ENCODE measurements around the gene L3MBTL1.
"Not testable (repeated sequence)": the region's sequence is repeated elsewhere in the genome, so short reads cannot be mapped to it uniquely, and the experiment has no call there.

Gene L3MBTL1

GRCh38 chr20:43492101-43492500 lies 15.4 kb upstream of the L3MBTL1 start:
- no peak overlapping the region for H4K8ac ChIP-seq (ENCODE audit: low read depth, low read length)
- H2BK15ac ChIP-seq (replicated peaks; ENCODE audit: low read depth) = no peak overlapping the region
- no peak overlapping the region for H3K4ac ChIP-seq (ENCODE audit: low read depth, low read length)
- no peak overlapping the region for H3K4me2 ChIP-seq (ENCODE audit: low read length)
- WGBS (ENCODE audit: extremely low coverage, insufficient coverage, low lambda C conversion rate) = no CpG with 5 or more reads among the region's 3 CpGs
- no peak overlapping the region for H2BK120ac ChIP-seq (ENCODE audit: low read depth, low read length)
- no peaks in the 10 kb centered on the region for H3K79me2 ChIP-seq (ENCODE audit: control insufficient read depth, insufficient read depth, low read length)
- no peaks in the 10 kb centered on the region for H3K79me1 ChIP-seq (ENCODE audit: low read length)
- no peak for DNase-seq
- H3K36me3 ChIP-seq (ENCODE audit: control insufficient read depth, insufficient read depth, low read length) = no peaks in the 10 kb centered on the region
- no peak overlapping the region for H4K5ac ChIP-seq (ENCODE audit: low read length)
- H3K9ac ChIP-seq (ENCODE audit: low read length) = no peak overlapping the region
- H3K23ac ChIP-seq (ENCODE audit: low read length) = no peak overlapping the region
- H3K27ac ChIP-seq (ENCODE audit: low read depth, low read length) = no peak overlapping the region
- no peak overlapping the region for H2AK5ac ChIP-seq (ENCODE audit: low read length)
- H3K4me3 ChIP-seq (ENCODE audit: low read length) = no peak overlapping the region
- no peaks in the 10 kb centered on the region for H3K4me1 ChIP-seq (ENCODE audit: control insufficient read depth, low read depth, low read length)
- H3K27me3 ChIP-seq (ENCODE audit: insufficient read depth, low read length, poor library complexity) = no peaks in the 10 kb centered on the region
- no peak overlapping the region for H3K56ac ChIP-seq (ENCODE audit: low read length)
- H3K18ac ChIP-seq (ENCODE audit: low read length) = no peak overlapping the region
- no peak overlapping the region for H2BK5ac ChIP-seq (ENCODE audit: low read length)

- Histone ChIP-seq H2AK5ac (ENCODE audit: low read length) (no peak overlapping the region), H3K27ac (ENCODE audit: low read depth, low read length) (no peak overlapping the region), H3K9ac (ENCODE audit: low read length) (no peak overlapping the region), H3K4me2 (ENCODE audit: low read length) (no peak overlapping the region), H2BK5ac (ENCODE audit: low read length) (no peak overlapping the region), H3K23ac (ENCODE audit: low read length) (no peak overlapping the region), H3K27me3 (ENCODE audit: insufficient read depth, low read length, poor library complexity) (no peaks in the 10 kb centered on the region), H2BK120ac (ENCODE audit: low read depth, low read length) (no peak overlapping the region), H3K79me2 (ENCODE audit: control insufficient read depth, insufficient read depth, low read length) (no peaks in the 10 kb centered on the region), H3K56ac (ENCODE audit: low read length) (no peak overlapping the region), H4K5ac (ENCODE audit: low read length) (no peak overlapping the region), H3K4ac (ENCODE audit: low read depth, low read length) (no peak overlapping the region), H3K79me1 (ENCODE audit: low read length) (no peaks in the 10 kb centered on the region), H3K36me3 (ENCODE audit: control insufficient read depth, insufficient read depth, low read length) (no peaks in the 10 kb centered on the region), H2BK15ac (replicated peaks; ENCODE audit: low read depth) (no peak overlapping the region), H3K4me3 (ENCODE audit: low read length) (no peak overlapping the region), H4K8ac (ENCODE audit: low read depth, low read length) (no peak overlapping the region), H3K18ac (ENCODE audit: low read length) (no peak overlapping the region), H3K4me1 (ENCODE audit: control insufficient read depth, low read depth, low read length) (no peaks in the 10 kb centered on the region)
- WGBS (ENCODE audit: extremely low coverage, insufficient coverage, low lambda C conversion rate) = no CpG with 5 or more reads among the region's 2 CpGs
- DNase-seq = no peak
These were observed 12.1 kb upstream of the L3MBTL1 start for GRCh38 chr20:43495388-43495787.

GRCh38 chr20:43502021-43502420 lies 5.5 kb upstream of the L3MBTL1 start:
- not testable (repeated sequence) for H2BK15ac ChIP-seq (replicated peaks; ENCODE audit: low read depth); H3K79me2 ChIP-seq (ENCODE audit: control insufficient read depth, insufficient read depth, low read length); H3K36me3 ChIP-seq (ENCODE audit: control insufficient read depth, insufficient read depth, low read length); DNase-seq; H3K56ac ChIP-seq (ENCODE audit: low read length); H4K5ac ChIP-seq (ENCODE audit: low read length); H3K18ac ChIP-seq (ENCODE audit: low read length); H3K4me3 ChIP-seq (ENCODE audit: low read length); H3K23ac ChIP-seq (ENCODE audit: low read length); H3K79me1 ChIP-seq (ENCODE audit: low read length); H2BK120ac ChIP-seq (ENCODE audit: low read depth, low read length); H3K27ac ChIP-seq (ENCODE audit: low read depth, low read length); H3K4me1 ChIP-seq (ENCODE audit: control insufficient read depth, low read depth, low read length); H2AK5ac ChIP-seq (ENCODE audit: low read length); H3K4me2 ChIP-seq (ENCODE audit: low read length); H3K9ac ChIP-seq (ENCODE audit: low read length); H3K27me3 ChIP-seq (ENCODE audit: insufficient read depth, low read length, poor library complexity); H3K4ac ChIP-seq (ENCODE audit: low read depth, low read length); H4K8ac ChIP-seq (ENCODE audit: low read depth, low read length); H2BK5ac ChIP-seq (ENCODE audit: low read length)
- WGBS (ENCODE audit: extremely low coverage, insufficient coverage, low lambda C conversion rate) = no CpG with 5 or more reads among the region's 8 CpGs

- no peak overlapping the region for H2BK120ac ChIP-seq (ENCODE audit: low read depth, low read length)
- no peaks in the 10 kb centered on the region for H3K27me3 ChIP-seq (ENCODE audit: insufficient read depth, low read length, poor library complexity)
- no peak overlapping the region for H2BK15ac ChIP-seq (replicated peaks; ENCODE audit: low read depth)
- H4K8ac ChIP-seq (ENCODE audit: low read depth, low read length) = no peak overlapping the region
- H3K79me2 ChIP-seq (ENCODE audit: control insufficient read depth, insufficient read depth, low read length) = no peaks in the 10 kb centered on the region
- no peak overlapping the region for H3K27ac ChIP-seq (ENCODE audit: low read depth, low read length)
- H2BK5ac ChIP-seq (ENCODE audit: low read length) = no peak overlapping the region
- no peak overlapping the region for H4K5ac ChIP-seq (ENCODE audit: low read length)
- no peak overlapping the region for H3K4me3 ChIP-seq (ENCODE audit: low read length)
- H3K4me1 ChIP-seq (ENCODE audit: control insufficient read depth, low read depth, low read length) = peaks cover 5% of the 10 kb centered on the region
- no CpG with 5 or more reads among the region's 7 CpGs for WGBS (ENCODE audit: extremely low coverage, insufficient coverage, low lambda C conversion rate)
- no peak overlapping the region for H3K56ac ChIP-seq (ENCODE audit: low read length)
- H3K18ac ChIP-seq (ENCODE audit: low read length) = no peak overlapping the region
- no peak overlapping the region for H3K4ac ChIP-seq (ENCODE audit: low read depth, low read length)
- no peak for DNase-seq
- H3K23ac ChIP-seq (ENCODE audit: low read length) = no peak overlapping the region
- H3K4me2 ChIP-seq (ENCODE audit: low read length) = no peak overlapping the region
- no peak overlapping the region for H3K9ac ChIP-seq (ENCODE audit: low read length)
- no peak overlapping the region for H2AK5ac ChIP-seq (ENCODE audit: low read length)
- H3K79me1 ChIP-seq (ENCODE audit: low read length) = no peaks in the 10 kb centered on the region
- no peaks in the 10 kb centered on the region for H3K36me3 ChIP-seq (ENCODE audit: control insufficient read depth, insufficient read depth, low read length)
These were observed 1.3 kb upstream of the L3MBTL1 start for GRCh38 chr20:43506238-43506637.

GRCh38 chr20:43508106-43508505 lies 609 bp downstream of the L3MBTL1 start:
- H3K4me1 ChIP-seq (ENCODE audit: control insufficient read depth, low read depth, low read length) = peaks cover 5% of the 10 kb centered on the region
- no peaks in the 10 kb centered on the region for H3K79me1 ChIP-seq (ENCODE audit: low read length)
- H4K8ac ChIP-seq (ENCODE audit: low read depth, low read length) = no peak overlapping the region
- H2BK15ac ChIP-seq (replicated peaks; ENCODE audit: low read depth) = no peak overlapping the region
- no CpG with 5 or more reads among the region's 22 CpGs for WGBS (ENCODE audit: extremely low coverage, insufficient coverage, low lambda C conversion rate)
- peak overlapping the region; percentile 73 for H3K9ac ChIP-seq (ENCODE audit: low read length)
- no peak overlapping the region for H2AK5ac ChIP-seq (ENCODE audit: low read length)
- DNase-seq = peak; percentile 42
- H3K27ac ChIP-seq (ENCODE audit: low read depth, low read length) = no peak overlapping the region
- H3K36me3 ChIP-seq (ENCODE audit: control insufficient read depth, insufficient read depth, low read length) = no peaks in the 10 kb centered on the region
- H3K56ac ChIP-seq (ENCODE audit: low read length) = peak overlapping the region; percentile 90
- peak overlapping the region; percentile 33 for H3K18ac ChIP-seq (ENCODE audit: low read length)
- peak overlapping the region; percentile 24 for H3K23ac ChIP-seq (ENCODE audit: low read length)
- H3K4me3 ChIP-seq (ENCODE audit: low read length) = no peak overlapping the region
- no peaks in the 10 kb centered on the region for H3K79me2 ChIP-seq (ENCODE audit: control insufficient read depth, insufficient read depth, low read length)
- no peak overlapping the region for H3K4ac ChIP-seq (ENCODE audit: low read depth, low read length)
- H4K5ac ChIP-seq (ENCODE audit: low read length) = no peak overlapping the region
- peak overlapping the region; percentile 66 for H3K4me2 ChIP-seq (ENCODE audit: low read length)
- no peak overlapping the region for H2BK5ac ChIP-seq (ENCODE audit: low read length)
- no peaks in the 10 kb centered on the region for H3K27me3 ChIP-seq (ENCODE audit: insufficient read depth, low read length, poor library complexity)
- H2BK120ac ChIP-seq (ENCODE audit: low read depth, low read length) = no peak overlapping the region

GRCh38 chr20:43508604-43509040 lies 1.1 kb downstream of the L3MBTL1 start:
- H2AK5ac ChIP-seq (ENCODE audit: low read length) = no peak overlapping the region
- H3K4me3 ChIP-seq (ENCODE audit: low read length) = no peak overlapping the region
- no CpG with 5 or more reads among the region's 11 CpGs for WGBS (ENCODE audit: extremely low coverage, insufficient coverage, low lambda C conversion rate)
- H3K9ac ChIP-seq (ENCODE audit: low read length) = peak overlapping the region; percentile 54
- H3K23ac ChIP-seq (ENCODE audit: low read length) = no peak overlapping the region
- H3K27ac ChIP-seq (ENCODE audit: low read depth, low read length) = no peak overlapping the region
- H3K36me3 ChIP-seq (ENCODE audit: control insufficient read depth, insufficient read depth, low read length) = no peaks in the 10 kb centered on the region
- H4K8ac ChIP-seq (ENCODE audit: low read depth, low read length) = no peak overlapping the region
- H3K4me1 ChIP-seq (ENCODE audit: control insufficient read depth, low read depth, low read length) = peaks cover 5% of the 10 kb centered on the region
- H3K27me3 ChIP-seq (ENCODE audit: insufficient read depth, low read length, poor library complexity) = no peaks in the 10 kb centered on the region
- peak; percentile 96 for DNase-seq
- no peak overlapping the region for H4K5ac ChIP-seq (ENCODE audit: low read length)
- H2BK120ac ChIP-seq (ENCODE audit: low read depth, low read length) = no peak overlapping the region
- H3K4me2 ChIP-seq (ENCODE audit: low read length) = peak overlapping the region; percentile 50
- no peak overlapping the region for H2BK15ac ChIP-seq (replicated peaks; ENCODE audit: low read depth)
- H3K79me2 ChIP-seq (ENCODE audit: control insufficient read depth, insufficient read depth, low read length) = no peaks in the 10 kb centered on the region
- H3K18ac ChIP-seq (ENCODE audit: low read length) = no peak overlapping the region
- peak overlapping the region; percentile 74 for H3K56ac ChIP-seq (ENCODE audit: low read length)
- no peak overlapping the region for H3K4ac ChIP-seq (ENCODE audit: low read depth, low read length)
- no peak overlapping the region for H2BK5ac ChIP-seq (ENCODE audit: low read length)
- H3K79me1 ChIP-seq (ENCODE audit: low read length) = no peaks in the 10 kb centered on the region
